ENCODE data around the gene KPNA3. TPM values are rescaled to one million over a fixed set of nuclear protein-coding genes. Genes with fewer than 3 reads are reported as not detected.

The KPNA3 gene
- total RNA-seq, 1 donor from 2014 or later: 56.3 TPM

GRCh38 chr13:49697468-49697867, 95.0 kb downstream of the KPNA3 start:
- peaks cover 27% of the 10 kb centered on the region for H3K36me3 Mint-ChIP-seq (ENCODE audit: insufficient read depth)
- no peaks in the 10 kb centered on the region for H3K9me3 Mint-ChIP-seq (ENCODE audit: low read depth)
- no peak overlapping the region for H3K4me3 Mint-ChIP-seq (ENCODE audit: low read depth)
- DNase-seq (ENCODE audit: low spot score, unreplicated experiment): no peak
- H3K27me3 Mint-ChIP-seq: no peaks in the 10 kb centered on the region
- H3K4me1 Mint-ChIP-seq (ENCODE audit: low read depth): no peaks in the 10 kb centered on the region
- no peak for TF ChIP-seq CTCF (IDR thresholded peaks at IDR 0.05; ENCODE audit: unreplicated experiment)
- H3K27ac Mint-ChIP-seq: no peak overlapping the region

GRCh38 chr13:49694446-49694845, 98.0 kb downstream of the KPNA3 start:
- no peak for DNase-seq (ENCODE audit: low spot score, unreplicated experiment)
- no peak for TF ChIP-seq CTCF (IDR thresholded peaks at IDR 0.05; ENCODE audit: unreplicated experiment)
- H3K27me3 Mint-ChIP-seq: no peaks in the 10 kb centered on the region
- no peak overlapping the region for H3K27ac Mint-ChIP-seq
- H3K4me3 Mint-ChIP-seq (ENCODE audit: low read depth): no peak overlapping the region
- no peaks in the 10 kb centered on the region for H3K9me3 Mint-ChIP-seq (ENCODE audit: low read depth)
- peaks cover 11% of the 10 kb centered on the region for H3K4me1 Mint-ChIP-seq (ENCODE audit: low read depth)
- peaks cover 13% of the 10 kb centered on the region for H3K36me3 Mint-ChIP-seq (ENCODE audit: insufficient read depth)

- H3K36me3 Mint-ChIP-seq (ENCODE audit: insufficient read depth): peaks cover 13% of the 10 kb centered on the region
- TF ChIP-seq CTCF (IDR thresholded peaks at IDR 0.05; ENCODE audit: unreplicated experiment): no peak
These were observed 98.6 kb downstream of the KPNA3 start for GRCh38 chr13:49693877-49694276.

GRCh38 chr13:49693191-49693733, 99.2 kb downstream of the KPNA3 start:
- Mint-ChIP-seq H3K4me3 (ENCODE audit: low read depth) (no peak overlapping the region), H3K36me3 (ENCODE audit: insufficient read depth) (peaks cover 11% of the 10 kb centered on the region), H3K27ac (no peak overlapping the region), H3K27me3 (no peaks in the 10 kb centered on the region), H3K4me1 (ENCODE audit: low read depth) (peaks cover 14% of the 10 kb centered on the region), H3K9me3 (ENCODE audit: low read depth) (no peaks in the 10 kb centered on the region)
- DNase-seq (ENCODE audit: low spot score, unreplicated experiment): no peak
- no peak for TF ChIP-seq CTCF (IDR thresholded peaks at IDR 0.05; ENCODE audit: unreplicated experiment)

More at GRCh38 chr13:49693877-49694276, 98.6 kb downstream of the KPNA3 start:
- no peak for DNase-seq (ENCODE audit: low spot score, unreplicated experiment)
- Mint-ChIP-seq H3K4me3 (ENCODE audit: low read depth) (no peak overlapping the region), H3K4me1 (ENCODE audit: low read depth) (peaks cover 13% of the 10 kb centered on the region), H3K9me3 (ENCODE audit: low read depth) (no peaks in the 10 kb centered on the region), H3K27ac (no peak overlapping the region), H3K27me3 (no peaks in the 10 kb centered on the region)

GRCh38 chr13:49690995-49691784, 101.3 kb downstream of the KPNA3 start, which contains the start of gene EBPL:
Gene EBPL, minus strand, starts transcription at chr13:49691486. Its CDS starts 62 bp downstream, at chr13:49691424.
- Mint-ChIP-seq H3K27me3 (no peaks in the 10 kb centered on the region), H3K27ac (peak within 1 kb of the TSS; percentile 91), H3K4me1 (ENCODE audit: low read depth) (peaks cover 19% of the 10 kb centered on the region), H3K36me3 (ENCODE audit: insufficient read depth) (peaks cover 12% of the 10 kb centered on the region), H3K9me3 (ENCODE audit: low read depth) (no peaks in the 10 kb centered on the region), H3K4me3 (ENCODE audit: low read depth) (peak within 1 kb of the TSS; percentile 88)
- peak; percentile 85 for DNase-seq (ENCODE audit: low spot score, unreplicated experiment)
- no peak for TF ChIP-seq CTCF (IDR thresholded peaks at IDR 0.05; ENCODE audit: unreplicated experiment)

All from progenitor cell of endocrine pancreas (in vitro differentiated cells).